GM12874 (cell line): Measurements from ENCODE around the gene KLK3.

Experiments
- TF ChIP-seq, protein P1 (sequence below): IDR thresholded peaks from 2 replicates; pipeline ENCODE4 v1.5.1; 2011; ENCODE audit warnings: low read depth, mild to moderate bottlenecking, control low read depth, low read length, moderate library complexity; ENCODE audit not compliant: insufficient read depth

KLK3 gene

DNA sequence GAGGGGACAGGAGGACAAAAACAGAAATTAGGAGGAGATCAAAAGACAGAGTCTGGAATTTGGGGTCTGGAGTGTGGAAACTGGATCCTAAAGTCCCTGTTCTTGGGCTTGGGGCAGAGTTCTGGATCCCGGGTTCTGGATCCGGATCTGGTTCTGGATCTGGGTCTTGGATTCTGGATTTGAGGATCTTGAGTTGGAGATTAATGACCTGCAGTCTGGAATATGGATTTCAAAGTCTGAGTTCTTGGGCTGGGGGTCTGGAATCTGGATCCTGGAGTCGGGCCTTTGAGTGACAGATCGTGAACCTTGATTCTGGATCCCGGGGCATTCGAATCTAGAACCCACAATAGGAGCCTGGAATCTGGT, 20.9 kb upstream of the KLK3 start:
- TF ChIP-seq, protein P1, sequence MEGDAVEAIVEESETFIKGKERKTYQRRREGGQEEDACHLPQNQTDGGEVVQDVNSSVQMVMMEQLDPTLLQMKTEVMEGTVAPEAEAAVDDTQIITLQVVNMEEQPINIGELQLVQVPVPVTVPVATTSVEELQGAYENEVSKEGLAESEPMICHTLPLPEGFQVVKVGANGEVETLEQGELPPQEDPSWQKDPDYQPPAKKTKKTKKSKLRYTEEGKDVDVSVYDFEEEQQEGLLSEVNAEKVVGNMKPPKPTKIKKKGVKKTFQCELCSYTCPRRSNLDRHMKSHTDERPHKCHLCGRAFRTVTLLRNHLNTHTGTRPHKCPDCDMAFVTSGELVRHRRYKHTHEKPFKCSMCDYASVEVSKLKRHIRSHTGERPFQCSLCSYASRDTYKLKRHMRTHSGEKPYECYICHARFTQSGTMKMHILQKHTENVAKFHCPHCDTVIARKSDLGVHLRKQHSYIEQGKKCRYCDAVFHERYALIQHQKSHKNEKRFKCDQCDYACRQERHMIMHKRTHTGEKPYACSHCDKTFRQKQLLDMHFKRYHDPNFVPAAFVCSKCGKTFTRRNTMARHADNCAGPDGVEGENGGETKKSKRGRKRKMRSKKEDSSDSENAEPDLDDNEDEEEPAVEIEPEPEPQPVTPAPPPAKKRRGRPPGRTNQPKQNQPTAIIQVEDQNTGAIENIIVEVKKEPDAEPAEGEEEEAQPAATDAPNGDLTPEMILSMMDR: no peak

DNA sequence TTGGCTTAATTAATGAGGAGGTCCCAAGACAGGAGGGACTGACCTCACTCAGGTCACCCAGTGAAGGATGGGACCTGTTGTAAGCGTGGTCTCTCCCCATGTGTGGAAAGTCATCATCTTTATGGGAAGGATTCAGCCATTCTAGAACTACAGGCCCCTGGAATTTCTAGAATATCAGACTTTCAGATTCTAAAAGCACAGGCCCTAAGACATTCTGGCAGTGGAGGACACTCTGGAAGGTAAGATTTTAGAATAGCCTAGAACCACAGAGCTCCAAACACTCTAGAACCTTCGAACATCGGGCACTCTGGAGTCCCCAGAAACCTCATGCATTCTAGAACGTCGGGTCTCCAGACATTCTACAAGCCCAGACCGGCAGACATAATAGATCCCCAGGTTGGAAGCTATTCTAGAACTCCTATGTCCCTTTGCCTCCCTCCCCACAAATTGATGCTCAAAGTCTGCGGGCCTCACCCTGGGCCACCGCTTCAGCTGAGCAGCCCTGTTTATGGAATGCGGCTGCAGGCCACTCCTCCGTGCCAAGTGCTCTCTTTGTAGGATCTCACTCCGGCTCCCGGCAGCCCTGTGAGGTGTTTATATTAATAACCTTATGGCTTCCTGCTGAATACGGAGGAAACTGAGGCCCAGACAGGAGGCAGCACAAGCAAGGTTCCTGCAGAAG, 19.5 kb upstream of the KLK3 start:
- TF ChIP-seq, protein P1: no peak

DNA sequence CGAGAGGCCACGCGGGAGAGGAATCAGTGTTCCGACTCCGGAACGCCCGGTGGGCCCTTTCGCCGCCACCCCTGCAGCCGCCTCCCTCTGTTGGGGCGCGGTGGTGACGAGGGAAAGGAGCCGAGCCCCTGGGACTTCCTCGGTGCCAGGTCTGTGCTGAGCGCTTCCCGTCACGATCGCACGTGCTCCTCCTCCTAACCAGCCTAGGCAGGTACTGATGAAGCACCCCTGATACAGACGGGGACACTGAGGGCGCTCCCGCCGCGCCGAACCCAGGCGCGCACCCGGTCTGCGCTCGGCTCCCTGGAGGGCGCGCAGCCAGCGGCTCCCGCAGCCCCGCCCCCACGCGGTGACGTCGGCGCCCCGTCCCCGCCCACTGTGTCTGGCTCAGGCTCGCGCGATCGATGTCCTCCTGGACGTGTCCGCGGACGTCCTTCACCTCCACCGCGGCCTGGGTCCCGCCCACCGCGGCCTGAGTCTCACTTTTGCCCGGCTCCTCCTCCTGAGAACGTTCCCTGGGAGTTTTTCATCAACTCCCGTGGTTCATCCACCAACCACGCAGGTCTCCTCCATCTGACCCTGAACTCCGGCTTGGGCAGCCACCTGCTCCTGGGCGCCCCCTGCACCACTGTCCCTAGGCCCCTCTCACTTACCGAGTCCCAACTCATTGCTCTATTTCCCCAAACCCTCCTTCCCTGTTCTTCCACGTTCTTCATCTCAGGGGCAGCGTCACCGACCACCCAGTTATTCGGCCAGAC, 18.8 kb upstream of the KLK3 start:
- TF ChIP-seq, protein P1: no peak

DNA sequence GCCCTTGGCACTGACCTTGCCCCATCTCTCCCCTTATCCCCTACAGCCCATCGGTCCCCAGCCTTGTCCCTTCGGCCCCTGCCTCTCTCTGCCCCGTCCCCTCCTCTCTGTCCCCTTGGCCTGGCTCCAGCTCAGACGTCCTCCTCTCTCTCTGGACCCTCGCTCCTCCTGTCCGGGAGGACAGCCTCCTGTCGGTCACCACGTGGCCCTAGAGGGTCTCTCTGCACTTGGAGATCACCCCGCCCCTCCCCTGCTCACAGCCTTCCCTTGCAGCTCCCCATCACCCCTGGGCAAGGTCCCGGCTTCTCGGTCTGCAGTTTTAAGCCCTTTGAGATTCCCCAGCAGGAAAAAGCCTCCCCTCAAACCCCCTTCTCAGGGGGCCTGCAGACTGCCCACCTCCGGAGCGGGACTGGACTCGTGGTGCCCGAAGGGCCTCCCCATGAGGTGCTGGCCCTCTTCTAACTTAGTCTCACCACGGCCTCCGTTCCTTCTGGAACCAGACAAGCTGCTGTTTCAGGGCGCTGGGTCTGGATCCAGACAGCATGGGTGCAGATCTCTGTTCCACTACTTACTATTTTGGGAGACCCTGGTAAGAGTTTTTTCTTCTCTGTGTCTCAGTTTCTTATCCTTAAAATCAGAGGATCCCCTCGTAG, 18.0 kb upstream of the KLK3 start:
- TF ChIP-seq, protein P1: no peak

DNA sequence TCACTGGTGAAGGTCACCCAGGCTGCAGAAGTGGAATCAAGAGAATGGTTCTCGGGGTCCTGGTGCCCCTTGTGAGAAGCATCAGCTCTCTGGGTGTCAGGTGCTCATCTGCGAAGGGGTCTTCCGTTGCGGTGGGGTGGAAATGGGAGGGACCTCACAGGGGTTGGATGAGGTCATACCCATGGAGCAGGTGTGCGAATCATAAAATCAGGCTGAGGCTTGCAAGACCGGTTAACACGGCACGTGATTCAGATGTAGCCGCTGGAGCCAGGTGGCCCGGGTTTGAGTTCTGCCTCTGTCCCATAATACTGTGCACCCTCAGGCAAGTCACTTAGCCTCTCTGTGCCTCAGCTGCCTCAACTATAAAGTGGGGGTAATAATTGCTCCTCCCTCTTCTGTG, 17.4 kb upstream of the KLK3 start:
- TF ChIP-seq, protein P1: no peak

DNA sequence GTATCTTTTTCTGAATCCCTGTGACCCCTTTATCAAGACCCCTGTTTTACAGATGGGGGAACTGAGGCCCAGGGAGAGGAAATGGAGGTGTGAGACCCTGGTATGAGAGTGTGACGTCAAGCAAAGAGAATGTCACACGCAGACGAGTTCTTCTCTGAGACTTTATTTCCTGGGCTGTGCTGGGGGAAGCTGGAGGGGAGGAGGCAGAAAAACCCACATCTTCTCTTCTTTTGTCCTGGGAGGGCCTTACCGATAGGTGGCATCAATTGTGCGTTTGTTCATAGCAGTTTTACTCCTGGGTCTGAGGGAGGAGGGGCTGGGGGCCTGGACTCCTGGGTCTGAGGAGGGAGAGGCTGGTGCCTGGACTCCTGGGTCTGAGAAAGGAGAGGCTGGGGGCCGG, 16.5 kb upstream of the KLK3 start:
- TF ChIP-seq, protein P1: peak; percentile 55
